ENCODE data around the gene PRELP.

- no peak for TF ChIP-seq EGR1 (IDR thresholded peaks at IDR 0.05; ENCODE audit: borderline replicate concordance, low read depth, low read length)
- no peak for TF ChIP-seq RFX5 (IDR thresholded peaks at IDR 0.05; ENCODE audit: borderline replicate concordance, low read depth, low read length)
- TF ChIP-seq POLR2A (IDR thresholded peaks at IDR 0.05; ENCODE audit: control extremely low read depth in 1 of 2, low read depth in 2 of 2, low read length in 2 of 2), result no peak
- no peak for TF ChIP-seq CEBPB (IDR thresholded peaks at IDR 0.05; ENCODE audit: low read depth, low read length)
Observed at GRCh38 chr1:203467550-203467921, 8.1 kb upstream of the PRELP start.
